Gastrocnemius medialis (tissue), 4 donors: ENCODE data around the gene MCEMP1. TPM values are rescaled to one million over a fixed set of nuclear protein-coding genes. Genes with fewer than 3 reads are reported as not detected.

Experiments used
- ATAC-seq, 2 donors: fragments of 150-250 bp; one replicate each; pipeline ENCODE4 v1.9.1; 2016
- DNase-seq, 2 donors: peaks; one replicate each; pipeline ENCODE4 v3.0.0-alpha.2; 2019
- H3K27ac ChIP-seq, 4 donors: fragments of 200-600 bp; sonication (generic); 1 replicate in 1 of 4; 2 replicates in 3 of 4; pipeline ENCODE4 v1.5.1; 2016 to 2018; ENCODE audit warnings: mild to moderate bottlenecking in 2 of 4, moderate library complexity in 1 of 4
- H3K27me3 ChIP-seq, 3 donors: fragments of 200-600 bp; sonication (generic) in 2 of 3; 1 replicate in 1 of 3; 2 replicates in 2 of 3; pipeline versions ENCODE4 v1.5.1 to v1.6.0; 2016 to 2019; ENCODE audit warnings: mild to moderate bottlenecking in 1 of 3, moderate library complexity in 1 of 3
- H3K36me3 ChIP-seq, 2 donors: fragments of 200-600 bp; sonication (generic) in 1 of 2; one replicate each; pipeline ENCODE4 v1.5.1; 2017 to 2018
- H3K4me1 ChIP-seq, 2 donors: fragments of 200-600 bp; sonication (generic) in 1 of 2; one replicate each; pipeline ENCODE4 v1.5.1; 2016 to 2017; ENCODE audit warnings: mild to moderate bottlenecking in 2 of 2
- H3K4me3 ChIP-seq, 4 donors: fragments of 200-600 bp; sonication (generic) in 3 of 4; 1 replicate in 1 of 4; 2 replicates in 3 of 4; pipeline ENCODE4 v1.5.1; 2016 to 2019; ENCODE audit warnings: mild to moderate bottlenecking in 2 of 4
- H3K9me3 ChIP-seq, 3 donors: fragments of 200-600 bp; sonication (generic) in 2 of 3; 1 replicate in 1 of 3; 2 replicates in 2 of 3; pipeline ENCODE4 v1.5.1; 2016 to 2019
- CTCF ChIP-seq, 5 experiments: fragments of 450-650 bp in 3 of 5; fragments of 200-600 bp in 2 of 5; sonication (generic) in 2 of 5; IDR thresholded peaks in 4 of 5; conservative IDR thresholded peaks in 1 of 5; 1 replicate in 4 of 5; 2 replicates in 1 of 5; pipeline ENCODE4 v1.5.1; 2016 to 2019; ENCODE audit warnings: antibody characterized with exemption in 5 of 5, mild to moderate bottlenecking in 3 of 5, moderate library complexity in 3 of 5
- POLR2A ChIP-seq, 2 donors: fragments of 450-650 bp; IDR thresholded peaks; one replicate each; pipeline ENCODE4 v1.6.1; 2017; ENCODE audit warnings: antibody characterized with exemption in 2 of 2, mild to moderate bottlenecking in 2 of 2, moderate library complexity in 2 of 2
- in situ Hi-C, 4 donors: fragments of 200-750 bp; cut with MboI; loops; one replicate each; pipeline versions ENCODE4 v1.15.0 to v1.8.0; 2017; ENCODE audit warnings: low sequenced_read_pairs in 4 of 4
- intact Hi-C: fragments of 100-400 bp; cut with DNase I; formaldehyde crosslinking; loops from one replicate; pipeline ENCODE4 v1.15.1; 2023; ENCODE audit warnings: low total_unique reads
- total RNA-seq, 4 donors: library from RNA; depleted of rRNA; stranded (reverse); fragments of >200 nt; gene quantifications; one replicate each; pipeline versions ENCODE4 v1.1.0 to v1.2.3, GENCODE V29; 2016

Gene MCEMP1
- total RNA-seq, 4 donors from 2014 or later = 0.16 to 1.2 TPM; not detected in 2

- no peak for DNase-seq
- no peak for ATAC-seq
- Histone ChIP-seq H3K27ac (no peak overlapping the region), H3K4me3 (no peak overlapping the region), H3K36me3 (peaks cover 0 to 4% of the 10 kb centered on the region in 2 donors), H3K4me1 (no peaks in the 10 kb centered on the region), H3K9me3 (no peaks in the 10 kb centered on the region), H3K27me3 (peaks cover 3 to 16% (median 12%) of the 10 kb centered on the region in 3 donors)
- in situ Hi-C loops (no loop called here), intact Hi-C loops (loop anchor here (10.0 kb wide), 1 partner anchor 334 kb away; no protein-coding TSS in a partner anchor)
- TF ChIP-seq POLR2A (IDR thresholded peaks at IDR 0.05) (no peak), CTCF (IDR thresholded peaks at IDR 0.05 in 4 of 5, conservative IDR thresholded peaks at IDR 0.05 in 1 of 5) (no peak)
Observed at GRCh38 chr19:7689165-7689564, 12.3 kb downstream of the MCEMP1 start.

- H3K4me1 ChIP-seq = no peaks in the 10 kb centered on the region
- intact Hi-C loops (no loop called here), in situ Hi-C loops (no loop called here)
- TF ChIP-seq POLR2A (IDR thresholded peaks at IDR 0.05) (no peak), CTCF (IDR thresholded peaks at IDR 0.05 in 4 of 5, conservative IDR thresholded peaks at IDR 0.05 in 1 of 5) (no peak)
- H3K27me3 ChIP-seq = peaks cover 3 to 16% (median 16%) of the 10 kb centered on the region in 3 donors
- no peak for DNase-seq
- H3K9me3 ChIP-seq = no peaks in the 10 kb centered on the region
- no peak for ATAC-seq
- no peak overlapping the region for H3K27ac ChIP-seq
- H3K36me3 ChIP-seq = no peaks in the 10 kb centered on the region
- H3K4me3 ChIP-seq = no peak overlapping the region
Observed at GRCh38 chr19:7690779-7691258, 13.9 kb downstream of the MCEMP1 start.

GRCh38 chr19:7691497-7691896 is 14.6 kb downstream of the MCEMP1 start:
- Histone ChIP-seq H3K27me3 (peaks cover 3 to 16% (median 16%) of the 10 kb centered on the region in 3 donors), H3K4me3 (no peak overlapping the region), H3K9me3 (no peaks in the 10 kb centered on the region), H3K27ac (no peak overlapping the region), H3K36me3 (no peaks in the 10 kb centered on the region), H3K4me1 (no peaks in the 10 kb centered on the region)
- no peak for DNase-seq
- TF ChIP-seq CTCF (IDR thresholded peaks at IDR 0.05 in 4 of 5, conservative IDR thresholded peaks at IDR 0.05 in 1 of 5) (no peak), POLR2A (IDR thresholded peaks at IDR 0.05) (no peak)
- no peak for ATAC-seq
- intact Hi-C loops (no loop called here), in situ Hi-C loops (no loop called here)

- ATAC-seq (no peak), DNase-seq (no peak)
- no peak overlapping the region for H3K27ac ChIP-seq
- in situ Hi-C loops (no loop called here), intact Hi-C loops (no loop called here)
- no peaks in the 10 kb centered on the region for H3K4me1 ChIP-seq
- TF ChIP-seq CTCF (IDR thresholded peaks at IDR 0.05 in 4 of 5, conservative IDR thresholded peaks at IDR 0.05 in 1 of 5) (no peak), POLR2A (IDR thresholded peaks at IDR 0.05) (no peak)
- no peak overlapping the region for H3K4me3 ChIP-seq
- H3K36me3 ChIP-seq = no peaks in the 10 kb centered on the region
- H3K27me3 ChIP-seq = peaks cover 3 to 23% (median 19%) of the 10 kb centered on the region in 3 donors
- H3K9me3 ChIP-seq = no peaks in the 10 kb centered on the region
Observed at GRCh38 chr19:7692417-7693088, 15.7 kb downstream of the MCEMP1 start.
